GM21737 (cell line): ENCODE measurements around the gene SNX3.
A peak's percentile ranks its signal among the peaks of the same experiment; 100 is the strongest.
"Not testable (repeated sequence)": the region's sequence is repeated elsewhere in the genome, so short reads cannot be mapped to it uniquely, and the experiment has no call there.

Experiments
- ATAC-seq: cut with Tn5 transposase; IDR thresholded peaks from one replicate; pipeline ENCODE4 v1.9.1; 2021; ENCODE audit warnings: mild to moderate bottlenecking, moderate library complexity; ENCODE audit not compliant: unreplicated experiment

SNX3 gene

GRCh38 chr6:108263371-108263770 lies 2.5 kb upstream of the SNX3 start:
- ATAC-seq, result no peak

- ATAC-seq, result peak; percentile 4
Measured at GRCh38 chr6:108260126-108260808, 573 bp downstream of the SNX3 start.

- no peak for ATAC-seq
Measured at GRCh38 chr6:108254433-108255410, 6.1 kb downstream of the SNX3 start.

GRCh38 chr6:108253241-108253640 lies 7.6 kb downstream of the SNX3 start:
- ATAC-seq, result no peak

- ATAC-seq, result no peak
Measured at GRCh38 chr6:108252055-108252454, 8.8 kb downstream of the SNX3 start.

GRCh38 chr6:108251252-108251651 lies 9.6 kb downstream of the SNX3 start:
- no peak for ATAC-seq

GRCh38 chr6:108250240-108250866 lies 10.5 kb downstream of the SNX3 start:
- no peak for ATAC-seq

- no peak for ATAC-seq
Measured at GRCh38 chr6:108247965-108248536, 12.8 kb downstream of the SNX3 start.

- not testable (repeated sequence) for ATAC-seq
Measured at GRCh38 chr6:108245095-108245494, 15.7 kb downstream of the SNX3 start.

- ATAC-seq, result no peak
Measured at GRCh38 chr6:108243836-108244235, 17.0 kb downstream of the SNX3 start.

GRCh38 chr6:108242721-108243120 lies 18.1 kb downstream of the SNX3 start:
- ATAC-seq, result no peak

GRCh38 chr6:108242259-108242658 lies 18.6 kb downstream of the SNX3 start:
- ATAC-seq, result no peak

GRCh38 chr6:108238322-108238721 lies 22.5 kb downstream of the SNX3 start:
- ATAC-seq, result no peak

- ATAC-seq, result no peak
Measured at GRCh38 chr6:108236791-108237190, 24.0 kb downstream of the SNX3 start.

GRCh38 chr6:108235127-108235526 lies 25.7 kb downstream of the SNX3 start:
- no peak for ATAC-seq

GRCh38 chr6:108228416-108228815 lies 32.4 kb downstream of the SNX3 start:
- ATAC-seq, result no peak

GRCh38 chr6:108227290-108227689 lies 33.5 kb downstream of the SNX3 start:
- ATAC-seq, result no peak

- ATAC-seq, result no peak
Measured at GRCh38 chr6:108222504-108222903, 38.3 kb downstream of the SNX3 start.

- no peak for ATAC-seq
Measured at GRCh38 chr6:108222064-108222463, 38.8 kb downstream of the SNX3 start.

GRCh38 chr6:108211671-108212070 lies 49.2 kb downstream of the SNX3 start:
- ATAC-seq, result no peak

- ATAC-seq, result no peak
Measured at GRCh38 chr6:108210556-108210955, 50.3 kb downstream of the SNX3 start.
